Measurements from ENCODE around the gene MYL6.

The MYL6 gene

GRCh38 chr12:56158926-56159461 is 835 bp downstream of the MYL6 start:
- no peak for FAIRE-seq

GRCh38 chr12:56159482-56160192 is 1.5 kb downstream of the MYL6 start:
- no peak for FAIRE-seq

GRCh38 chr12:56160193-56160763 is 2.1 kb downstream of the MYL6 start:
- FAIRE-seq, result no peak

GRCh38 chr12:56160894-56161689 is 2.9 kb downstream of the MYL6 start:
- FAIRE-seq, result no peak

GRCh38 chr12:56161690-56162351 is 3.7 kb downstream of the MYL6 start:
- no peak for FAIRE-seq

DNA sequence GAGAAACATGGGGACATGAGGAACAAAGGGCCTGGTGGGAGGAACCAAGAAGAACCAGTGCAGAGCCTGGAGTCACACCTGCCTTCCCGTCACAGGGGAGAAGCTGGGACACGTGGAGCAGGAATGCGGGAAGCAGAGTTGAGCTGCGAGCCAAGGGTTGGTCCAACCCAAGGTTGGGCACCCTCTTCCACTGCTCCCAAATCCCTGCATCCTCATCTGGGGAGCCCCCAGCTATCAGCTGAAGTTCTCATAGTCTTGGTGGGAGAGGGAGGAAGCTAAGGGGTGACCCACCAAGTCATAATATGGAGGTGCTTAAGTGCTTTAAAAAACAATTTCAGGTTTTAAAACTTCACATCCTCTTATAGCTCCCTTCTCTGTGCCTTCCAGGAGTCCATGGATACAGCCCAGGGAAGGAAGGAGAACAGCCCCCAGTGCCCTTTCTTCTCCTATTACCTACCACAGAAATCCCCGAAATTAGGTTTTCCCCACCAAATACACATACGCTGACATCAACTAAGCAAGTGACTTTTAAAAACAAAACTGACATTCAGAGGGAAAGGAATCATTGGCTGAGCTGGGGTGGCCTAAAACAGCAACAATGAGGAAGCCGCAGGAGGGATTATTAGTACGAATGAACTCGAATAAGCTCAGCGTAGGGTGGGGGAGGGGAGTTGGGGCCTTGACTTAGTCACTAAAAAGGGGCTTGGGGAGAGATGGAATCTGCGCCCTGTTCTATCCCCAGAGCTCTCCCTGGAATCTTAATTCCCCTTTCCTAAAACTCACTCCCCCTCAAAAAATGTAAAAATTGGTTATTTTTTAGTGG is 4.5 kb downstream of the MYL6 start:
- FAIRE-seq, result no peak

GRCh38 chr12:56163533-56164344 is 5.6 kb downstream of the MYL6 start:
- no peak for FAIRE-seq

- FAIRE-seq, result no peak
Measured at GRCh38 chr12:56164345-56164729, 6.2 kb downstream of the MYL6 start.

GRCh38 chr12:56165369-56165768 is 7.2 kb downstream of the MYL6 start:
- no peak for FAIRE-seq

DNA sequence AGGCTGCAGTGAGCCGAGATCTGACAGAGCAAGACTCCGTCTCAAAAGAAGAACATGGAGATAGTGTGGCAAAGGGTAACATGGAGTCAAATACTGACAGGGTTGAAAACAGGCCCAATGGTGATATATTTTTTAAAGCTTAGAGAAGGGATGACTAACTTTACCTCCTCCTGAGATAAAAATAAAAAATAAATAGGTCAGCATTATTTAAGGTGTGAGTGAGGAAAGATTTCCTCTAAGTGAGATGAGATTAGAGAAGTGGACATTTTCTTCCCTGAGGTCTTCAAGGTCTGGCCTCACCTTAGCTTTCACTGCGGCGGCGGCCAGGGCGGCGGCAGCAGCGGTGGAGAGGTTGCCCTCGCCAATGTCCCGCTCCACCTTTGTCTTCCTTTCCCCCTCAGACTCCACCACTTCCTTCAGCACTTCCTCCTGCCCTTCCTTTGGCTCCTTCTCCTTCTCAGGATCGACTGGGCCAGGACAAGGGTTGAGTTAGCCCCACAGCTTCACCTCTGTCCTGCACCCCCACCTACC is 11.1 kb downstream of the MYL6 start:
- FAIRE-seq, result no peak

DNA sequence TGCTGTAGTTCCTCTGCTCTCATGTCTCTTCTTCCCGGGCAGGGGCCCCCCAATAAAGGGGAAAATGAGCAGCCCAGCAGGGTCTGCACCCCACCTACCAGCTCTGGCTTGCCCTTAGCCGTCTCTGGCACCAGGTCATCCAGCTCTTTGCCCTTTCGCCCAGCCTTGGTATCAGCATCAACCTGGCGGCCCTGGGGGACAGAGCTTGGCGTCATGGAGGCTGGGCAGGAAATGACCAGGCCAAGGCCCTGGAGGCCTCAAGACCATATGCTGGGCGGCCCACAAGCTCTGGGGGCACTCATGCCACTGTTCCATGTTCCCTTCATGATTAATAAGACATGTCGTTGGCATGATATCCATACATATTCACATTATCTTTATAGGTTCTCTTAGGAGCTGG is 14.7 kb downstream of the MYL6 start:
- FAIRE-seq, result no peak

- no peak for FAIRE-seq
Measured at GRCh38 chr12:56178347-56178746, 20.2 kb downstream of the MYL6 start.

- no peak for FAIRE-seq
Measured at GRCh38 chr12:56186957-56187356, 28.8 kb downstream of the MYL6 start.

DNA sequence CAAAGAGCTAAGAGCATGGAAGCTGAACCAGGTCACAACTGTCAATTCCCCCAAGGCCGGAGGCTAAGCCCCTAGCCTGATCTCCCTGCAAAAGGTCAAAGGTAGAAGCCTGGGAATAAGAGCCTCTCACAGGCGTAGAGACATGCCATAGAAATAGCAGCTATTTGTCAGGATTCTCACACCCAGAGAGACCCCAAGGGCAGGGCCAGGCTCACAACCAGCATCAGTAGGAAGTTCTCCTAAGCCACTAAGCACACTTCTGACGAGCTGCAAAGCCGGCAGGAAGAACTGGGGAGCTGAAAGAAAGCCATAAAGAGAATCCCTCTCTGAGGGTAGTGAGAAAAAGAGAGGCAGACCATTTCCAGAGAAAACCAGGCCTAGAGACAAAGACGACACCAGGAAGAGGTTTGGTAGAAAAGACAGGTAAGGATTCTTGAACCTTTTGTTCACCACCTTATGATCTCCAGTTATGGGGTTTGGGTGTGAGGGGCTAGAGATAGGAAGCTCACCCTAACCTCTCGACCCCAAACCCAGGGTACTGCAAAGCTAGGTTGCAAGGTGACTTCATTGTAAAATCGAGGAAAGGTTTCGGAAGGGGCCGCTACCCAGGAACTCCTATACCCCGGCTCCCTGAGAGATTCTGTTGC is 30.1 kb downstream of the MYL6 start:
- FAIRE-seq, result no peak

GRCh38 chr12:56188778-56189098 is 30.6 kb downstream of the MYL6 start:
- FAIRE-seq, result no peak

GRCh38 chr12:56189099-56189917 is 31.1 kb downstream of the MYL6 start, which contains the start of gene SMARCC2:
SMARCC2 (minus strand) TSS chr12:56189483; CDS start chr12:56189461, 22 bp downstream.
- FAIRE-seq, result no peak

- no peak for FAIRE-seq
Measured at GRCh38 chr12:56189918-56190694, 31.9 kb downstream of the MYL6 start.

GRCh38 chr12:56190695-56191155 is 32.6 kb downstream of the MYL6 start:
- FAIRE-seq, result no peak

DNA sequence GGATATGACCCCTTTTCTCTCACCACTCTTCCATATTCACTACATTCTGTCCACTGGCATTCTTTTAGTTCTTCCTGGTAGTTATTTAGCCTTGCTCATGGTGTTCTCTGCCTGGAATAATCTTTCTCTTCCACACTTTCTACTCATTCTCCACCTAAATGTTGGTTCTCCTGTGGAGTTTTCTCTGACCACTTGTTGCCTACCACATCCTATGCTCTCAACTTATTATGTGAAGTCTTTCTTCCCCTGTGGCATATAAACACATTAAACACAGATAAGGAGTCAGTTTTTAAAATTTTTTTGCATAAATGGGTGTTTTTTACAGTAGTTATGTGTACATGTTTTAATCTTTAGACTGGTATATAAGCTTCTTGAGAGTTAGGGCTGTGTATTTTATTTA is 34.4 kb downstream of the MYL6 start:
- FAIRE-seq, result no peak
